Chondrocyte (in vitro differentiated cells): ENCODE data around the gene JPT2. TPM values are rescaled to one million over a fixed set of nuclear protein-coding genes. Genes with fewer than 3 reads are reported as not detected.

ENCODE experiments used
- DNase-seq: peaks from one replicate; pipeline ENCODE4 v3.0.0; 2021; ENCODE audit warnings: mixed read lengths, low spot score
- H3K27ac Mint-ChIP-seq: one replicate; pipeline ENCODE4 v1.8.0; 2021; ENCODE audit warnings: mild to moderate bottlenecking, moderate library complexity, mixed read lengths; ENCODE audit not compliant: unreplicated experiment
- H3K27me3 Mint-ChIP-seq: 2 replicates; pipeline ENCODE4 v1.8.0; 2021; ENCODE audit warnings: low read depth, mixed read lengths
- H3K36me3 Mint-ChIP-seq: 2 replicates; pipeline ENCODE4 v1.8.0; 2021; ENCODE audit warnings: low read depth, mixed read lengths
- H3K4me1 Mint-ChIP-seq: 2 replicates; pipeline ENCODE4 v1.8.0; 2021; ENCODE audit warnings: low read depth, mild to moderate bottlenecking, mixed read lengths
- H3K4me3 Mint-ChIP-seq: one replicate; pipeline ENCODE4 v1.8.0; 2021; ENCODE audit warnings: mild to moderate bottlenecking, moderate library complexity, mixed read lengths; ENCODE audit not compliant: unreplicated experiment
- H3K9me3 Mint-ChIP-seq: 2 replicates; pipeline ENCODE4 v1.8.0; 2021; ENCODE audit warnings: low read depth, mixed read lengths
- total RNA-seq: library from RNA; stranded (reverse); gene quantifications from 3 replicates; pipeline ENCODE4 v1.2.1, GENCODE V29; 2021
- TF ChIP-seq, protein P1 (sequence below): fragments of 200-600 bp; sonication (generic); IDR thresholded peaks from 2 replicates; pipeline ENCODE4 v1.5.0; 2021; ENCODE audit warnings: antibody characterized with exemption, mild to moderate bottlenecking, moderate library complexity

The JPT2 gene
- total RNA-seq, 1 donor from 2014 or later = 63.0 TPM

DNA sequence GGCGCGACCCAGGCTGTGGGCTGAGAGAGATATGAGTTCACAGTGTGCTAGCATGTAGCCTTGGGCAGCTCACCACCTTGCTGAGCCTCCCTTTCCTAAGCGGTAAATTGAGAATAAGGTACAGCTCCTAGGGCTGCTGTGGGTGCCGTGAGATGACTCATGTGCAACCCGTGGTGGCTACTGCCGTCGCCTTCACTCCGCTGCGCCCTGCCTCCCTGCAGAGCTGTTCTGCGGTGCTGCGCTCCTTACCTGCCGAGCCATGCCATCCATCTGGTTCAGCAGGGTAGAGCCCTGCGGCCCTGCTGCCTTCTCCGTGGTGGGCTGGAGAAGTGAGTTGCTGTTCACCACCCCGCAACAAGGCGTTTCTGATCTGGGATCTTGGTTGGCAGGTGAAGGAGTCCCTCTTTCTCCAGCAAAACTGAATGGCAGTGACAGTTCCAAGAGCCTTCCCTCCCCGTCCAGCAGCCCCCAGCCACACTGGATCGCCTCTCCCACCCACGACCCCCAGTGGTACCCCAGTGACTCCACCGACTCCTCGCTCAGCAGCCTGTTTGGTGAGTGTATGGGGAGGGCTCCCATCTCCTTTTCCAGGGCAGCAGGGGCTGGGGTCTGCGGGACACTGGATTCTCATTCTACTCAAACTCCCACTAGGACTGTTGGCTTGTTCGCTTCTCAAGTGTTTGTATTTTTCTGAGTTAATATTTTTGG, 9.3 kb upstream of the JPT2 start:
- Mint-ChIP-seq H3K27me3 (no peaks in the 10 kb centered on the region), H3K4me3 (no peak overlapping the region), H3K27ac (no peak overlapping the region), H3K36me3 (peaks cover 55% of the 10 kb centered on the region), H3K4me1 (no peaks in the 10 kb centered on the region), H3K9me3 (no peaks in the 10 kb centered on the region)
- TF ChIP-seq, protein P1, sequence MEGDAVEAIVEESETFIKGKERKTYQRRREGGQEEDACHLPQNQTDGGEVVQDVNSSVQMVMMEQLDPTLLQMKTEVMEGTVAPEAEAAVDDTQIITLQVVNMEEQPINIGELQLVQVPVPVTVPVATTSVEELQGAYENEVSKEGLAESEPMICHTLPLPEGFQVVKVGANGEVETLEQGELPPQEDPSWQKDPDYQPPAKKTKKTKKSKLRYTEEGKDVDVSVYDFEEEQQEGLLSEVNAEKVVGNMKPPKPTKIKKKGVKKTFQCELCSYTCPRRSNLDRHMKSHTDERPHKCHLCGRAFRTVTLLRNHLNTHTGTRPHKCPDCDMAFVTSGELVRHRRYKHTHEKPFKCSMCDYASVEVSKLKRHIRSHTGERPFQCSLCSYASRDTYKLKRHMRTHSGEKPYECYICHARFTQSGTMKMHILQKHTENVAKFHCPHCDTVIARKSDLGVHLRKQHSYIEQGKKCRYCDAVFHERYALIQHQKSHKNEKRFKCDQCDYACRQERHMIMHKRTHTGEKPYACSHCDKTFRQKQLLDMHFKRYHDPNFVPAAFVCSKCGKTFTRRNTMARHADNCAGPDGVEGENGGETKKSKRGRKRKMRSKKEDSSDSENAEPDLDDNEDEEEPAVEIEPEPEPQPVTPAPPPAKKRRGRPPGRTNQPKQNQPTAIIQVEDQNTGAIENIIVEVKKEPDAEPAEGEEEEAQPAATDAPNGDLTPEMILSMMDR = no peak
- no peak for DNase-seq

DNA sequence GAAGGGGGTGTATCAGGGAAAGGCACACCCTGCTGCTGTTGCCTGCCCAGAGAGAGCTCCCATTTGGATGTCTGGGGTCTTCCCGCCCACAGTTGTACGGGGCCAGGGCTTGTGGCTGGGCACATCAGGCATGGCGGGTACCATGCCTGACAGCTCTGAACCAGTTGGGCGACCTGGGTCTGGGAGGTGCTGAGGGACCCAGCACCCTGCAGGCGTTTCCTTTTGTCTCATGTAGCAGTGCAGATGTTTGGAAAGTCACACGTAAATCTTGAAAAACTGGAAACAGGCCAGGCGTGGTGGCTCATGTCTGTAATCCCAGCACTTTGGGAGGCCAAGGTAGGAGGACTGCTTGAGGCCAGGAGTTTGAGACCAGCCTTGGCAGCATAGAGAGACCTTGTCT, 8.4 kb upstream of the JPT2 start:
- no peak overlapping the region for H3K4me3 Mint-ChIP-seq
- peaks cover 5% of the 10 kb centered on the region for H3K4me1 Mint-ChIP-seq
- H3K9me3 Mint-ChIP-seq = no peaks in the 10 kb centered on the region
- peaks cover 52% of the 10 kb centered on the region for H3K36me3 Mint-ChIP-seq
- no peak overlapping the region for H3K27ac Mint-ChIP-seq
- DNase-seq = no peak
- TF ChIP-seq, protein P1 = no peak
- no peaks in the 10 kb centered on the region for H3K27me3 Mint-ChIP-seq

DNA sequence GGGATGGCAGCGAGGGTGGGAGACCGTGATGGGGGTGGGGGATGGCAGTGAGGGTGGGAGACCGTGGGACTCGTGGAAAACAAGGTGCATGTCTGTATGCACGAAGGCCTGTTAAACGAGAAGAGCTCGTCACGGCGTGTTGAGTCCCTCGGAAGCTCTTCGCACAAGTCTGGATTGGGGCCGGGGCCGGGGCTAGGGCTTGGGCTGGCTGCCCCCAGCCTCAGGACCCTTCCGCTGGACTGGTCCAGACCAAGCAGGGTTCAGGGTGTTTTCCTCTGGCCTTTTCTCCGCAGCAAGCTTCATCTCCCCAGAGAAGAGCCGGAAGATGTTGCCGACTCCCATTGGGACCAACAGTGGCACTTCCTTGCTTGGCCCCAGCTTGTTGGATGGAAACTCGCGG, 7.7 kb upstream of the JPT2 start:
- Mint-ChIP-seq H3K9me3 (no peaks in the 10 kb centered on the region), H3K27me3 (no peaks in the 10 kb centered on the region), H3K36me3 (peaks cover 51% of the 10 kb centered on the region), H3K4me1 (peaks cover 12% of the 10 kb centered on the region), H3K4me3 (no peak overlapping the region), H3K27ac (no peak overlapping the region)
- no peak for DNase-seq
- TF ChIP-seq, protein P1 = no peak

DNA sequence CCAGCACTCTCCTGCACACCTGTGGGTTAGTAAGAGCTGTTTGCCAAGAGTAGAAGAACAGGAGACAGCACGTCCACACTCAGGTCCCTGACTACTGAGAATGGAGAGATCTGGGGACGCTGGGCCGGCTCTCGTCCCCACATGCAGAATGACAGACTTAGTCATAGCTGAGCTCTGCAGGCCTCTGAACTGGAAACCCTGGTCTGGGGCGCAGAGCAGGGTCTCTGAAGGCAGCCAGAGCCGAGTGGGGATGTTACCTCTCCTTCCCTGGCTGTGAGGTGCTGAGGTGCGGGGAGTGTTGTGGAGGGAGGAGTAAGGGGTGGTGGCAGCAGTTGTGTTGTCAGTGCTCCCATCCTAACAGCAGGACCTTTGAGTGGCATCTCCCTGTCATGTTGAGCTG, 7.2 kb upstream of the JPT2 start:
- Mint-ChIP-seq H3K27ac (no peak overlapping the region), H3K4me1 (peaks cover 14% of the 10 kb centered on the region), H3K4me3 (no peak overlapping the region), H3K36me3 (peaks cover 53% of the 10 kb centered on the region), H3K27me3 (no peaks in the 10 kb centered on the region), H3K9me3 (no peaks in the 10 kb centered on the region)
- DNase-seq = no peak
- TF ChIP-seq, protein P1 = no peak

DNA sequence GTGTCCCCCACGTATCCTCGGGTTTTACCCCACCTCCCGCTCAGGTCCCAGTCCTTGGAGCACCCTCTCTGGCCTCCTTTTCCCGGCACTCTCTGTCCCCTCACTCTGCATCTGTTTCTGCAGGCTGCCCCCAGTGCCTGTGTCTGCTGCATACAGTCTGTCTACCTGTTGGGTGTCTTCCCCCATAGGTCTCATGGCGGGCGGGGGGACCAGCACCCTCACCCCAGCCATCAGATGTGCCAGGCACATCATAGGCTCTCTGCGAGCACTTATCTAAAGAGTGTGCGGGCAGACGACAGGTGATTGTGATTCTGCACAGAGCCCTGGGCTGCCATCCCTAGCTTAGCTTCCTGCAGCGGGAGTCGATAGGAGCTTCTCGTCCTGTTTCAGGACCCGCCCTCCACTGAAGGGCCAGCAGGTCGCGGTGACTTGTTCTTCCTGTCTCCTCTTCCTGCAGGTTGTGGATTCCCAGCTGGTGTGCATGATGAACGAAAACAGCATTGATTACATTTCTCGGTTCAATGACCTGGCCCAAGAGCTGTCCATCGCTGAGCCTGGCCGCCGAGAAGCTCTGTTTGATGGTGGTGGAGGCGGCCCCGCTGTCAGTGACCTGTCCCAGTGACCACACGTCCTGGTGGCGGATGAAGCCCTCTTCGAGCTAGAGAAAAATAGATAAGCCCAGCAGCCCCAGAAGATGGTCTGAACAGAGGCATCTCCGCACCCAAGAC, 4.5 kb upstream of the JPT2 start:
- H3K4me3 Mint-ChIP-seq = no peak overlapping the region
- no peak for DNase-seq
- no peaks in the 10 kb centered on the region for H3K9me3 Mint-ChIP-seq
- peaks cover 39% of the 10 kb centered on the region for H3K36me3 Mint-ChIP-seq
- H3K27ac Mint-ChIP-seq = no peak overlapping the region
- no peaks in the 10 kb centered on the region for H3K27me3 Mint-ChIP-seq
- peaks cover 14% of the 10 kb centered on the region for H3K4me1 Mint-ChIP-seq
- TF ChIP-seq, protein P1 = no peak
